SK-MEL-5 (cell line): ENCODE data around the gene RNF182. TPM values are rescaled to one million over a fixed set of nuclear protein-coding genes. Genes with fewer than 3 reads are reported as not detected.
"Not testable (repeated sequence)": the region's sequence is repeated elsewhere in the genome, so short reads cannot be mapped to it uniquely, and the experiment has no call there.

Experiments used
- DNase-seq: peaks from one replicate; pipeline ENCODE4 v3.0.0-alpha.2; 2016; ENCODE audit warnings: low read depth, low spot score
- in situ Hi-C: cut with HindIII; loops from 2 replicates; pipeline ENCODE4 v1.10.0; 2016; ENCODE audit warnings: low sequenced_read_pairs, high pct_unique_total_duplicates, low pct_unique_long_range_greater_than_20kb
- polyA plus RNA-seq, 2 experiments: library from polyadenylated mRNA; depleted of rRNA; stranded (reverse); fragments of >200 nt; gene quantifications; 2 replicates each; pipeline ENCODE4 v1.2.3, GENCODE V29; 2015
- total RNA-seq: library from RNA; depleted of rRNA; stranded (reverse); fragments of >200 nt; shearing (Covaris generic); gene quantifications from 2 replicates; pipeline ENCODE4 v1.2.3, GENCODE V29; 2014; rRNA removed

RNF182 gene, protein sequence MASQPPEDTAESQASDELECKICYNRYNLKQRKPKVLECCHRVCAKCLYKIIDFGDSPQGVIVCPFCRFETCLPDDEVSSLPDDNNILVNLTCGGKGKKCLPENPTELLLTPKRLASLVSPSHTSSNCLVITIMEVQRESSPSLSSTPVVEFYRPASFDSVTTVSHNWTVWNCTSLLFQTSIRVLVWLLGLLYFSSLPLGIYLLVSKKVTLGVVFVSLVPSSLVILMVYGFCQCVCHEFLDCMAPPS
- total RNA-seq: 21.2 and 26.6 TPM in 2 replicates
- 24.4 and 29.9 TPM in 2 replicates for polyA plus RNA-seq (2015; cell fraction: cytosol; rRNA removed)
- polyA plus RNA-seq (2015; cell fraction: nucleus; rRNA removed): 12.5 and 32.3 TPM in 2 replicates

DNA sequence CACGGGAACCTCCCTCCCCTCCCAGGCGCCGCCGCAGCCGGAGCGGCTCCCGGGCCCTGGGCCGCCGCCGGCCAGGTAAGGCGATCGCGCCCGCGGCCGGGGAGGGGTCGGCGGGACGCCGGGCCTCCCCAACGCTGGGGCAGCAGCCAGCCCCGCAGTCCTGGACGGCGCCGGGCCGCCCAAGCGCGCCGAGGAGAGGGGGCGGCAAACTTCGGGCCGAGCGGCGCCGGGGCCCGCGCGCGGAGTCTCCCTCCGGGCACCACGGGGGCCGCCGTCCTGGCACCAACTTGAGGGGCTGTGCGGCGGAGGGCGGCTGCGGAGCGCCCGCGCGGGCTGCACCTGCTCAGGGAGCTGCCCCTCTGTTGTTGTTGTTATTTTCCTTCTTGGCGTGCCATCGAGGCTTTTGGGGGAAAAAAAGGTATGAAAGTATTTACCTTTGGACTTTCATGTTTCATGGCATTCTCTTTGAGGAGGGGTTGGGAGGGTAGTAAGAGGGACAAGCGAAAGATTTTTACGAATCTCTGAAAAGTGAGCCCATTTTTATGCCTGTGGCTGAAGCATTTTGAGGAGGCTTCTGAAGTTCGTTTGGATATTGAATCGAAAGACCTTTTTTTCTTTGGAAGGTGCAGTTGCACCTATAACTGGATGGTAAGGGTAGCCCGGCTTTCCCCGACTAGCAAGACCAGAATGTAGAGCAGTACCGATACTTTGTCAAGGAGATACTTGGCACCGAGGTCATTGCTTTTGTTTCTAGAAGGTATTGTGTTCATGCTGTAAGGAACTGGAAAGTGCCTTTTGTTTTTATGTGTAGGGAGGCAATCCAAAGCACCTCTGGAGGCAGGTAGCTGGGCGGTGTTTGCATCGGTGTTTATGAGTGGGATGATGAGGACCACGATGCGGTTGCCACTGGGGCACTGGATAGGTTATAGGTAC lies at the start of gene RNF182:
Gene RNF182 (plus strand): TSS at position 4 of the 933 bp plus-strand sequence. CDS start 52,168 bp downstream, outside the sequence.
- no peak for DNase-seq
- in situ Hi-C loops: no loop called here

DNA sequence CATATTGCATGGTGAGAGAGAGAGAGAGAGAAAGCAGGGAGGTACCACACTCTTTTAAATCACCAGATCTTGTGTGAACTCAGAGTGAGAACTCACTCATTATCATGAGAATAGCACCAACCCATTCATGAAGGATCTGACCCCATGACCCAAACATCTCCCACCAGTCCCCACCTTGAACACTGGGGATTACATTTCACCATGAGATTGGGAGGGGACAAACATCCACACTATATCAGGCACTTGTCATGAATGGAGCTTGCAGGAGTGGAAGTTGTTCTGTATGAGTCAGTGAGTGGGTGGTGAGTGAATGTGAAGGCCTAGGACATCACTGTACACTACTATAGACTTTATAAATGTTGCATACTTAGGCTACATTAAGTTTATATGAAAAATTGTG lies 47.7 kb upstream of the RNF182 start:
- in situ Hi-C loops: no loop called here

DNA sequence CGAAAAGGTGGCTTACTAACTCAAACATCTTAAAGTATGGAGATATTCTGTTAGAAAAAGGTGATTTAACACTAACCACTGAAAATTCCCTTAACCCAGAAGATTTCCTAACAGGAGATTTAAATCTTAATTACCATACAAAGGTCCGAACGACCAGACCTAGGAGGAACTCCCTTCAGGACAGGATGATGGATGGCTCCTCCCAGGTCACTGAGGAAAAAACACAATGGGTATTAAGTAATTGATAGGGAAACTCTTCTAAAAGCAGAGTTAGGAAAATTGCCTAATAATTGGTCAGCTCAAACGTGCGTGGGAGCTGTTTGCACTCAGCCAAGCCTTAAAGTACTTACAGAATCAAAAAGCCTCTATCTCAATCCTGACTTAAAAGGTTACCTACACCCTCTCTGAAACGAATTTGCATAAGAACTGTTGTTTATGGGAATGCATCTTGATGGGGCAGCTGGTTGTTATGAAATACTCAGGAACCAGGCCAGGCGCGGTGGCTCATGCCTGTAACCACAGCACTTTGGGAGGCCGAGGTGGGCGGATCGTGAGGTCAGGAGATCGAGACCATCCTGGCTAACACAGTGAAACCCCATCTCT lies 44.6 kb upstream of the RNF182 start:
- in situ Hi-C loops, DNase-seq: not testable (repeated sequence)

More for the DNA sequence above, 47.7 kb upstream of the RNF182 start:
- DNase-seq: no peak

DNA sequence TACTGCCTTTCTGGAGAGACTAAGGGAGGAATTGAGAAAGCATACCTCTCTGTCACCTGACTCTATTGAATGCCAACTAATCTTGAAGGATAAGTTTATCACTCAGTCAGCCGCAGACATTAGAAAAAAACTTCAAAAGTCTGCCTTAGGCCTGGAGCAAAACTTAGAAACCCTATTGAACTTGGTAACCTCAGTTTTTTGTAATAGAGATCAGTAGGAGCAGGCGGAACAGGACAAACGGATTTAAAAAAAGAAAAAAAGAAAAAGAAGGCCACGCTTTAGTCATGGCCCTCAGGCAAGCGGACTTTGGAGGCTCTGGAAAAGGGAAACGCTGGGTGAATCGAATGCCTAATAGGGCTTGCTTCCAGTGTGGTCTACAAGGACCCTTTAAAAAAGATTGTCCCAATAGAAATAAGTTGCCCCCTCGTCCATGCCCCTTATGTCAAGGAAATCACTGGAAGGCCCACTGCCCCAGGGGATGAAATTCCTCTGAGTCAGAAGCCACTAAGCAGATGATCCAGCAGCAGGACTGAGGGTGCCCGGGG lies 43.1 kb upstream of the RNF182 start:
- in situ Hi-C loops: no loop called here
- DNase-seq: no peak

DNA sequence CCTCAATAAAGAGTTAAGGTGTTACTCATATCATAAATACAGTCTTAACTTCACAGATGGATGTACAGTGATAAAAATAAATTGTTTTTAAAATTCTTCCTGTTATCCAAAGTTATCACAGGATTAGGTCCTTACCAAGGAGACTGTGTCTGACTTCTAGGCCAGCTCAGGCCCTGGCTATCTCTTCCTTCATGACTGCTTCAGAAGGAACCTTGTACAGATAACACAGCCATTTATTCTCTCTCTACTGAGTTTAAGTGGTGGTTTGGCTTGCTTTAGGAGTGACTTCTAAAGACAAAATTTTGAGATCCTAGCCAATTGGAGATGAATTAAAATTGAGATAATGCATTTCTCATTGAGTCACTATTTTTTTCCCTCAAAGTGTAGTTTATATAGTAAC lies 40.8 kb upstream of the RNF182 start:
- in situ Hi-C loops: no loop called here
- no peak for DNase-seq

DNA sequence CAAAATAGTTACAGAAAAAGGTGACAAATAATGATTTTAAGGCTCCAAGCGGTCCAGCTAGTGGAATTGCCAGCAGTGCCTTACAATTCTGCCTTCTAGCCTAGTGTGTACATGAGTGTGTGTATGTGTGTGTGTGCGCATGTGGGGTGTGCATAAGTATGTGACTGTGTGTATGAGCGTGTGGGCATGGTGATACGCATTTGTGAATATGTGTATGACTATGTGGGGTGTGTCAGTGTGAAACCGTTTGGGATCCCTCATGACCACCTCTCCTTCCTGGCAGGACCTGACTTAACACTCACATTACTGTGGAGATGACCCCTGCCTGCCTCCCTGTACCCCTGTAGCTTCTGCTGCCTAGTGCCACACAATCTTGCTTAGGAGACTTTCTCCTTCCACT lies 40.4 kb upstream of the RNF182 start:
- in situ Hi-C loops: no loop called here
- DNase-seq: no peak

DNA sequence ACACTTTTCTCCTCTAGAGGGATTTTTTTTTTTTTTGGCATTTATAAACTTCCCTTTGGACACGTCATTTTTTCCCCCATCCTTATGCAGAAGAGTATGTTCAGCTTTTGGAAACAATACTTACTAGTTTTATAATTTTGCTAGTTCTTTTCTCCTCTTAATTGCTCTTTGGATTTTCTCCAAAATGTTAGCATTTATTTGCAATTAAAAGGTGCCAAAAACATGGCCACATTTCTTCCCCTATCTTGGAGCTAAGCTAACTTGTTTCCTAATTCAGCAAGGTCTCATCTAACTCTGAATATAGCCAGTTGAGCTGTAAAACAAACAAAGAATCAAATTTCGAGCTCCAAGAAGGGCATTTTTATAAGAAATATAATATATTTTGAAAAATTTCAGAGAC lies 39.2 kb upstream of the RNF182 start:
- in situ Hi-C loops: no loop called here
- DNase-seq: no peak

DNA sequence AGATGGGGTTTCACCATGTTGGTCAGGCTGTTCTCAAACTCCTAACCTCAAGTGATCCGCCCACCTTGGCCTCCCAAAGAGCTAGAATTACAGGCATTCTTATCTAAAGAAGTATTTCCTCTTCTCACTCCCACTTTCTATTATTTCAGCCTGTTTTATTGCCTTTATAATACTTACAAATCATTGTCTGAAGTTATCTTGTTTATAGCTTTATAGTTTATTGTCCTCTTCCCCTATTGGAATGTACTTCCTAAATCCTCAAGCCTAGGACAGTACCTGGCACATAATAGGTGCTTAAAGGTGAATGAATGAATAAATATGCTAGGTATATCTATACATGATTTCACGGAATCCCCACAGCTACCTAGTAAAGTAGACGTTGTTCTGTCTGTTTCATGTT lies 37.8 kb upstream of the RNF182 start:
- in situ Hi-C loops: no loop called here
- no peak for DNase-seq

DNA sequence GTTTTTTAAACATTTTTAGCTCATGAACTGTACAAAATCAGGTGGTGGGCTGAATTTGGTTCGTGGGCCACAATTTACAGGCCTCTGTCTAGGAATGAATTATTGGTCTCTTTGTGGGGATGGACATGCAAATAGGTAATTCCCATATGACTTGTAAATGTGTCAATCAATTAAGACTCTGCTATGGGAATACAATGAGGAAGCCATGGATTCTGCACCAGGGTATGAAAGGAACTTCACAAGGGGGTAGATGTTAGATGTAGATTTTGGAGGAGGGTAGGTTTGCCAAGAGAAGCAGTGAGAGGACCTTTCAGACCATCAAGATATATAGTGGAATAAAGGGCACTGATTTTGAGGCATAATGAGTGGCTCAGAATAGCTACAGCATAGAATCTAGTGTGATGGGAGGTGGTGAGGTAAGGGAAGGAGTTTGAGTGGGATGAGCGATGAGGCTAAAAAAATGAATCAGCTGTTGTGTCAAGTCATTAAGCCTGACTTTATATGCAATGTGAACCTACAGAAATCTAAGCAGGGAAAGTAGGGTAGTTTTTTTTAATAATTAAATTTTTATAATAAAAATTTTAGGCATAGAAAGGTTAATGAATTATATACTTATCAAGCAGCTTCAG lies 32.6 kb upstream of the RNF182 start:
- DNase-seq: no peak
- in situ Hi-C loops: no loop called here

DNA sequence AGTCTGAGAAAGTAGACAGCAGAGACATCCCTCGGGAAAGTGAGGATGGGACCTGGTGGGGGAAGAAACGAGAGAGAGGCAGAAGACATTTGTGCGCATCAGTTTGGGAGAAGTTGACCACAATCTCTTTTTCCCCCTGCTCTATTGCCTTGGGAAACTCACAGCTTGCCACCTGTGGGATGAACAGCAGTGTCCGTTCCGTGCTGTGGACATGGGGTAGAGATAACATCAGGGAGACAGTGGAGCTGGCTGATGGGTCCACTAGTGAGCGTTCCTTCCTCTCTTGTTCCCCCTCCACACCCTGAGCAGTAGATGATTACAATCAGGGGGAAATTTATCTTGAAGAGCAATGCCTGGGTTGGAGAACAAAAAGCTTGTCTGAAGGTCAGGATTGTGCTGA lies 21.8 kb upstream of the RNF182 start:
- in situ Hi-C loops: no loop called here
- no peak for DNase-seq

DNA sequence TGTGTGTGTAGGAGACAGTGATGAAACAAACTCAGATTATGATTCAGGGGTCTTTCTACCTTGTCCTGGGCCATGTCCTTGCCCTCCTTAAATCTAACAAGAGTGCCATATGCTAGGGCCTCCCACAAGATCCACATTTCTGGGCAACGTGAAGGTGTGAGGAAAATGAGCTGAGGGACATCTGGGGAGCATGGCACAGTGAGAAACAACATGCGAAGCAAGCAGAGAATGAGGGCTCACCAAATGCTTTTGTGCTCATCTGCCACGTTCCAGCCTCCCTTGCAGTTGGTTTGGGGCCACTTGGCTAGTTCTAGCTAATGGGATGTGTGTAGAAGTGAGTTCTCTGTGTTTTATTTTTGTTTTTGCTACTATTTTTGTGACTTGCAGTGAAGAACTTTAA lies 21.4 kb upstream of the RNF182 start:
- in situ Hi-C loops: no loop called here

DNA sequence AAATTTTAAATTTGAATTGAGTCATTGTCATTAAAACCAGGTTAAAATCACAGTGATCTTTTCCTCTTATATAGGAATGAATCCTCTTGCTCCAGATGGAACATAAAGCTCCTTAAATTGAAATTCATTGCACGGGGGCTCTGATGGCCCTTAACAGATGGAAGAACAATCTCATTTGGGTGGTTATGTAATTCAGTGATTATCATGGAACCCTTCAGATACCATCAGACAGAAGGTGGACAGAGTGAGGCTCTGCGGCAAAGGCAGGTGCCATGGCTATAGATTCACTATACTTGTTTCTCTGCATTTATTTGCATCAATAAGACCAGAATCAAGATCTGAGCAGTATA lies 17.8 kb upstream of the RNF182 start:
- in situ Hi-C loops: no loop called here
- no peak for DNase-seq

More for the DNA sequence above, 21.4 kb upstream of the RNF182 start:
- no peak for DNase-seq

DNA sequence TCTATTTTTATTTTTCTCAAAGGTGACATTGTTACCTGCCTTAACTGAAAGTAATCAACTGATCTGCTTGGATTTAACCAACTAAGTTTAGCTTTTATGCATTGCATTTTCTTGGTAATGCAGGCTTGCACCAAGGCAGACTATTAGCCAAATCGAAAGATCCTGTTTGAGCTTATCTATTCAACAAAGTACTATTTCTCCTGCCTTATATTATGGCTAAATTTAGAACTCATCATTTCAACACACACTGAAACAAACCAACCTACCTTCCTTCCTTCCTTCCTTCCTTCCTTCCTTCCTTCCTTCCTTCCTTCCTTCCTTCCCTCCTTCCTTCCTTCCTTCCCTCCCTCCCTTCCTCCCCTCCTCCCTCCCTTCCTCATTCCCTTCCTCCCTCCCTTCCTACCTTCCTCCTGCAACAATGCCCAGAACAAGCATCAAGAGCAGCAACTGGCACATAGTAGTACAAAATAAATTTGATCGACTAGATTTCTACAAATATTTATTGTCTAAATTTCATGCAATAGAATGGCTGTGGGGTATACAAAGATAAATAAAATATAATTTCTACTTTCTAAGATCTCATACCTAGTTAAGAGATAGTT lies 17.0 kb upstream of the RNF182 start:
- in situ Hi-C loops: no loop called here

DNA sequence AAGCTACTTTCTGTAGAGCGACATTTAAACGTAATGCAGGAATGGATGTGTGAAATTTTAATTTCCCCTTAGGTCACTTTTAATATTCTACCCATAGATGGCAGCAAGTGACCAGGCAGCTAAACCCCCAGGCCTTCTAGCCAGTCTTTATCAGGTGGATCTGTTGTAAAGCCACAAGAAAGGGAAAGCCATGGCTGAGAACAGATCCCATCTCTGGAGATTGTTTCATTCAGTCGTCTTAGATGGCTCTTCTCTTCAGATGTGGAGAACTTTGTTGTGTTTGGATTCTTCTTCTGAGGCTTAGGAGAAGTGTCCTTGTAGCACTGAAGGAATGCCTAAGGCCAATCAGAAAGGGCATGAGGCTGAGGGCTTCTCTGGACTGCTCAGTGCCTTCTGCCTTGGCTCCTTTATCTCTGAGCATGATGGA lies 15.8 kb upstream of the RNF182 start:
- DNase-seq: peak; percentile 88
- in situ Hi-C loops: no loop called here

More for the DNA sequence above, 17.0 kb upstream of the RNF182 start:
- DNase-seq: no peak

DNA sequence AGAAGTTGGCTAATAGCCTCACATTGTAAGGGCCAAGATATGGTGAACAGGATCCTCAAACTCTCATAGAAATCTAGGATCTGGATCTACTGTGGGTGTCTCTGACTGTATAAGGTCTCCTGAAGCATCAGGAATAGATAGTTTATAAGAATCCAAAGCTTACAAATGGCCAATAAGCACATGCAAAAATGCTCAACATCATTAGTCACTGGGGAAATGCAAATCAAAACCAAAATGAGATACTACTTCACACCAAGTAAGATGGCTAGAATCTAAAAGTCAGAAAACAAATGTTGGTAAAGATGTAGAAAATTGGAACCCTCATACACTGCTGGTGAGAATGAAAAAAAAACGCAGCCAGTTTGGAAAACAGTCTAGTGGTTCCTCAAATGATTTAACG lies 14.3 kb upstream of the RNF182 start:
- in situ Hi-C loops: no loop called here
- no peak for DNase-seq

DNA sequence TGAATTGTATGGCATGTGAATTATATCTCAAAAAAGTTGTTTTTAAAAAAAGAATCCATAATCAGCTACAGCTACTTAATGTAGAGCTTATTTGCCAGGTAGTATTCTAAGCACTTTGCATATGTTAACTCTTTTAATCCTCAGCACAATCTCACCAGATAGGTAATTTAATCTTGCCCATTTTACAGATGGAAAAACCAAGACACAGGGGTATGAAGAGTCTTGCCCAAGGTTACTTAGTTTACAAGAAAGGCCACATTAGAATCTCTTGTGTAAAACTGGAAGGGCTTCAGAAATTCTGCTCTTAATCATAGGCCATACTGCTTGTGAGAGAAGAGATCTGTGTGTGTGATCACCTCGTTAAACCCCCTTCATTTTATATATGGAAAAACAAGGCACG lies 13.4 kb upstream of the RNF182 start:
- in situ Hi-C loops: no loop called here
- DNase-seq: no peak
